Endodermal cell (in vitro differentiated cells): ENCODE results near the gene ALG8. TPM values are rescaled to one million over a fixed set of nuclear protein-coding genes. Genes with fewer than 3 reads are reported as not detected.

ENCODE experiments used
- DNase-seq: peaks from one replicate; pipeline ENCODE4 v3.0.0-alpha.2; 2017
- H3K27ac ChIP-seq: 2 replicates; pipeline ENCODE4 v1.5.1; 2013; ENCODE audit warnings: mild to moderate bottlenecking, low read depth, low read length, moderate library complexity
- H3K27me3 ChIP-seq: 2 replicates; pipeline ENCODE4 v1.6.1; 2013; ENCODE audit warnings: mild to moderate bottlenecking, low read length, moderate library complexity; ENCODE audit not compliant: insufficient read depth, control insufficient read depth, poor library complexity, severe bottlenecking
- H3K36me3 ChIP-seq: 2 replicates; pipeline ENCODE4 v1.7.0; 2013; ENCODE audit warnings: mild to moderate bottlenecking, low read length, moderate library complexity; ENCODE audit not compliant: control insufficient read depth, insufficient read depth
- H3K4me1 ChIP-seq: one replicate; pipeline ENCODE4 v1.7.0; 2013; ENCODE audit warnings: low read length; ENCODE audit not compliant: control insufficient read depth, insufficient read depth
- H3K4me3 ChIP-seq: 2 replicates; pipeline ENCODE4 v1.5.1; 2013; ENCODE audit warnings: mild to moderate bottlenecking, low read length, moderate library complexity
- H3K9ac ChIP-seq: 2 replicates; pipeline ENCODE4 v1.6.1; 2013; ENCODE audit warnings: mild to moderate bottlenecking, low read length, moderate library complexity; ENCODE audit not compliant: poor library complexity, severe bottlenecking; ENCODE audit errors: extremely low read depth
- H3K9me3 ChIP-seq: 2 replicates; pipeline ENCODE4 v1.6.1; 2013; ENCODE audit warnings: mild to moderate bottlenecking, low read length, moderate library complexity; ENCODE audit not compliant: control insufficient read depth
- H3K27ac Mint-ChIP-seq: 2 replicates; pipeline ENCODE4 v1.8.0; 2020; ENCODE audit warnings: mixed read lengths
- H3K27me3 Mint-ChIP-seq: 2 replicates; pipeline ENCODE4 v1.8.0; 2021; ENCODE audit warnings: mild to moderate bottlenecking, mixed read lengths; ENCODE audit not compliant: insufficient read depth
- H3K36me3 Mint-ChIP-seq: 2 replicates; pipeline ENCODE4 v1.8.0; 2020; ENCODE audit warnings: low read depth, mixed read lengths
- H3K4me1 Mint-ChIP-seq: 2 replicates; pipeline ENCODE4 v1.8.0; 2020; ENCODE audit warnings: mixed read lengths
- H3K4me3 Mint-ChIP-seq: 2 replicates; pipeline ENCODE4 v1.8.0; 2020; ENCODE audit warnings: mild to moderate bottlenecking, moderate library complexity, mixed read lengths
- H3K9me3 Mint-ChIP-seq: 2 replicates; pipeline ENCODE4 v1.8.0; 2020; ENCODE audit warnings: mild to moderate bottlenecking, mixed read lengths
- CTCF ChIP-seq: fragments of 200-600 bp; sonication (generic); conservative IDR thresholded peaks from 2 replicates; pipeline ENCODE4 v1.5.0; 2021; ENCODE audit warnings: antibody characterized with exemption, mild to moderate bottlenecking
- WGBS, 2 experiments: methylation state at CpG; one replicate each; pipeline versions ENCODE4 v1.1.5 to v1.1.7; 2013; ENCODE audit warnings: missing lambda C conversion rate in 2 of 2, mixed read lengths in 1 of 2; ENCODE audit not compliant: insufficient coverage in 1 of 2, insufficient read length in 1 of 2; 5-methylcytosine and 5-hydroxymethylcytosine counted together
- total RNA-seq, 2 donors: library from RNA; stranded (reverse); fragmentation: NEBNext Ultra II Directional in 1 of 2; extraction: Animal tissue kit (Norgen Biotek cat#: 25700) in 1 of 2; gene quantifications; 2 replicates in 1 of 2; 3 replicates in 1 of 2; pipeline ENCODE4 v1.2.1, GENCODE V29; 2021

The ALG8 gene
- total RNA-seq, 2 donors from 2014 or later = 72.1 to 81.4 TPM

GRCh38 chr11:78074756-78075155 is 64.7 kb downstream of the ALG8 start:
- no peaks in the 10 kb centered on the region for H3K27me3 Mint-ChIP-seq
- DNase-seq = no peak
- Histone ChIP-seq H3K9me3 (no peaks in the 10 kb centered on the region), H3K9ac (no peak overlapping the region), H3K36me3 (peaks cover 51% of the 10 kb centered on the region), H3K4me1 (no peaks in the 10 kb centered on the region), H3K4me3 (no peak overlapping the region), H3K27me3 (no peaks in the 10 kb centered on the region), H3K27ac (no peak overlapping the region)
- H3K4me3 Mint-ChIP-seq = no peak overlapping the region
- no peaks in the 10 kb centered on the region for H3K9me3 Mint-ChIP-seq
- 92 to 97% methylated on average over 2 to 6 of the region's 6 CpGs for WGBS, 2 experiments
- no peak for TF ChIP-seq CTCF
- no peak overlapping the region for H3K27ac Mint-ChIP-seq
- H3K4me1 Mint-ChIP-seq = peaks cover 10% of the 10 kb centered on the region
- H3K36me3 Mint-ChIP-seq = peaks cover 40% of the 10 kb centered on the region

GRCh38 chr11:78072455-78072854 is 67.0 kb downstream of the ALG8 start:
- Histone ChIP-seq H3K4me1 (no peaks in the 10 kb centered on the region), H3K27ac (no peak overlapping the region), H3K27me3 (no peaks in the 10 kb centered on the region), H3K9ac (no peak overlapping the region), H3K4me3 (no peak overlapping the region), H3K9me3 (no peaks in the 10 kb centered on the region), H3K36me3 (peaks cover 69% of the 10 kb centered on the region)
- DNase-seq = no peak
- no peak for TF ChIP-seq CTCF
- WGBS, 2 experiments = 92 to 95% methylated on average over 3 to 4 of the region's 4 CpGs
- Mint-ChIP-seq H3K4me3 (no peak overlapping the region), H3K27me3 (no peaks in the 10 kb centered on the region), H3K36me3 (peaks cover 53% of the 10 kb centered on the region), H3K9me3 (no peaks in the 10 kb centered on the region), H3K4me1 (peaks cover 4% of the 10 kb centered on the region), H3K27ac (peak overlapping the region; percentile 66)

- no peak for TF ChIP-seq CTCF
- Histone ChIP-seq H3K4me1 (no peaks in the 10 kb centered on the region), H3K4me3 (no peak overlapping the region), H3K36me3 (peaks cover 72% of the 10 kb centered on the region), H3K9ac (no peak overlapping the region), H3K27ac (no peak overlapping the region), H3K9me3 (no peaks in the 10 kb centered on the region), H3K27me3 (no peaks in the 10 kb centered on the region)
- Mint-ChIP-seq H3K27me3 (no peaks in the 10 kb centered on the region), H3K4me1 (peaks cover 3% of the 10 kb centered on the region), H3K27ac (no peak overlapping the region), H3K9me3 (no peaks in the 10 kb centered on the region), H3K4me3 (no peak overlapping the region), H3K36me3 (peaks cover 55% of the 10 kb centered on the region)
- DNase-seq = no peak
- 97 to 100% methylated on average over 3 of the region's 3 CpGs for WGBS, 2 experiments
Measured at GRCh38 chr11:78071717-78072116, 67.7 kb downstream of the ALG8 start.
